ENCODE data around the gene RASA3. TPM values are rescaled to one million over a fixed set of nuclear protein-coding genes. Genes with fewer than 3 reads are reported as not detected.

The RASA3 gene
- total and polyA plus RNA-seq, 9 of the 15 experiments (the other 6 are each of a cell fraction or from before 2014, with no cell fraction given): 0.72 to 25.3 (median 14.4) TPM

DNA sequence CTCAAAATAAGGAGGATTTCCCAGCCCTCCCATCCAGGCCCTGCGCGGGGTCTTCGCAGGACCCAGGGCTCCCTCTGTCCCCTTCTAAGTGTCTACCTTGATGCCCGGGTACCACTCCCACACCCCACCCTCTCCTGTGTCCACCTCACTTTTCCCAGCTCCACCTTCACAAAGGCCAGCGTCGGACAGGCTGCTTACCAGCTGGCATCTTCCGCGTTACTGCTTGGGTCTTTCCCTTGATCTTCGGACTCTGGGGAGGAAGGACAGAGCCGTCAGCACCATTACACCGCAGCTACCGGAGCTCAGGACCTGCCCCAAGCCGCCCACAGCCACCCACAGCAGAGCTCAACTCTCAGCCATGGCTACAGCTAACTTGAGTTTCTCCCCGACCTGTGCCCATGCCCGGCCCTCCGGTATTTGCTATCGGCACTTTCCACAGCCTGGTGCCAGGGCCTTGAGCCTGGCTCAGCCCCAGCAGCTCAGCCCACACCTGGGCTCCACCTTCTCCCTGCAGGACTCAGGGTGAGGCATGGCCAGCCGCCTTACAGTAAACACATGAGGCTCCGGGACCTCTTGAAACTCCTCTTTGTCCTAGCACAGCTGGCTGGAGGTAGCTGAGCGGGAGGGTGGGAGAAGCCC, 162.3 kb downstream of the RASA3 start:
- H4K20me1 ChIP-seq (replicated peaks; ENCODE audit: control insufficient read depth, insufficient read depth, low read length): no peaks in the 10 kb centered on the region
- 0 out of 3 replicates have a peak, but pooled peaks cover 2% of the 10 kb centered on the region for H3K36me3 ChIP-seq (ENCODE audit: control insufficient read depth, insufficient read depth, low read length)
- H3K27me3 ChIP-seq (ENCODE audit: control insufficient read depth in 2 of 2, insufficient read depth in 2 of 2, low read length in 2 of 2): no peaks in the 10 kb centered on the region
- H3K9ac ChIP-seq (ENCODE audit: insufficient read depth in 1 of 2, low read depth in 2 of 2, low read length in 2 of 2): no peak overlapping the region
- H3K9me3 ChIP-seq (replicated peaks; ENCODE audit: control insufficient read depth, insufficient read depth, low read depth, low read length): no peaks in the 10 kb centered on the region
- H2AFZ ChIP-seq (ENCODE audit: low read depth, low read length): no peak overlapping the region
- no peaks in the 10 kb centered on the region for H3K79me2 ChIP-seq (ENCODE audit: control insufficient read depth, insufficient read depth, low read length)
- no peaks in the 10 kb centered on the region for H3K9me1 ChIP-seq (ENCODE audit: control insufficient read depth, insufficient read depth, low read length)
- TF ChIP-seq MLX (CRISPR knock-in tag; conservative IDR thresholded peaks at IDR 0.05) (no peak), PHF8 (IDR thresholded peaks at IDR 0.05; ENCODE audit: borderline replicate concordance, low read length) (no peak), ILF3 (IDR thresholded peaks at IDR 0.05; ENCODE audit: borderline replicate concordance) (no peak), CBX1 (IDR thresholded peaks at IDR 0.05; ENCODE audit: low read depth) (no peak), SNAPC5 (CRISPR knock-in tag; IDR thresholded peaks at IDR 0.05) (no peak), NCOA1 (IDR thresholded peaks at IDR 0.05; ENCODE audit: low read depth) (no peak), ZNF699 (CRISPR knock-in tag; IDR thresholded peaks at IDR 0.05; ENCODE audit: insufficient replicate concordance) (no peak), HBP1 (CRISPR knock-in tag; IDR thresholded peaks at IDR 0.05) (no peak), THRAP3 (IDR thresholded peaks at IDR 0.05; ENCODE audit: borderline replicate concordance) (no peak), ZNF133 (CRISPR knock-in tag; IDR thresholded peaks at IDR 0.05) (no peak), ZNF140 (CRISPR knock-in tag; IDR thresholded peaks at IDR 0.05) (no peak), HIVEP1 (CRISPR knock-in tag; IDR thresholded peaks at IDR 0.05) (no peak)
- TF ChIP-seq, protein P1, sequence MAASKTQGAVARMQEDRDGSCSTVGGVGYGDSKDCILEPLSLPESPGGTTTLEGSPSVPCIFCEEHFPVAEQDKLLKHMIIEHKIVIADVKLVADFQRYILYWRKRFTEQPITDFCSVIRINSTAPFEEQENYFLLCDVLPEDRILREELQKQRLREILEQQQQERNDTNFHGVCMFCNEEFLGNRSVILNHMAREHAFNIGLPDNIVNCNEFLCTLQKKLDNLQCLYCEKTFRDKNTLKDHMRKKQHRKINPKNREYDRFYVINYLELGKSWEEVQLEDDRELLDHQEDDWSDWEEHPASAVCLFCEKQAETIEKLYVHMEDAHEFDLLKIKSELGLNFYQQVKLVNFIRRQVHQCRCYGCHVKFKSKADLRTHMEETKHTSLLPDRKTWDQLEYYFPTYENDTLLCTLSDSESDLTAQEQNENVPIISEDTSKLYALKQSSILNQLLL (CRISPR knock-in tag; IDR thresholded peaks at IDR 0.05; ENCODE audit: borderline replicate concordance): no peak
- no TSS peak for BruUV-seq (replicated peaks)
- H3K4me1 ChIP-seq (replicated peaks in 1 of 2; ENCODE audit: control insufficient read depth in 2 of 2, insufficient read depth in 2 of 2, low read length in 2 of 2): no peaks in the 10 kb centered on the region
- no peak for ATAC-seq
- ChIA-PET CTCF (ENCODE audit: low intra/inter-chr PET ratio) (no interaction called here), POLR2A (no interaction called here)
- DNase-seq (ENCODE audit: extremely low read depth in 1 of 4, low spot score in 3 of 4): no peak
- H3K4me3 ChIP-seq: no peak overlapping the region
- no peak overlapping the region for H3K27ac ChIP-seq (ENCODE audit: extremely low read depth, low read depth, low read length)
- no peak for FAIRE-seq
- H3K4me2 ChIP-seq (ENCODE audit: insufficient read depth, low read length): no peak overlapping the region
- 73% methylated on average over 11 of the region's 20 CpGs for WGBS (ENCODE audit: insufficient coverage, low coverage, missing lambda C conversion rate)
- intact Hi-C loops (cut with micrococcal nuclease) (no loop called here), in situ Hi-C loops (cut with MboI) (no loop called here)

All from K562 (cell line).